UCSD-AML1 (cell line): ENCODE measurements around the gene LMBRD2.

Experiments
- DNase-seq: peaks from one replicate; lab custom pipeline; 2025; ENCODE audit not compliant: unreplicated experiment; lab: John Stamatoyannopoulos, UW

LMBRD2 gene

DNA sequence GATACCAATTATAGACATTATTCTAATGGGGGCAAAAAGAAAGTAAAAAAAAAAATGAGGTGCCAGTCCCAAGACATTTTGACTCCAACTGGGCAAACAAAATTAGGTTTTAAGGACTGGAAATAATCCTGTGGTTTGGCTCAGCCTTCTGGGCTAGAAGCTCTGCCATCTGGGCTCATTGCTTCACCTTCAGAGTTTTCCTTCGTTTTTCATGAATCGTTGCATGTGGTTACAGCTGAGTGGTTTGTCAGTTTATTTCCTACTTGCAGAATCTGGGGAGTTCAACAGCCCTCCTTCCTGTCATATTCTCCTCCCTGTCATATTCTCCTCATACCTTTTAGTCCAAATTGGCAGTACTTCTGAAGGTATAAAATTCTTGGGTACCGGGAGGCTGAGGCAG, 97.0 kb downstream of the LMBRD2 start:
- DNase-seq: no peak

DNA sequence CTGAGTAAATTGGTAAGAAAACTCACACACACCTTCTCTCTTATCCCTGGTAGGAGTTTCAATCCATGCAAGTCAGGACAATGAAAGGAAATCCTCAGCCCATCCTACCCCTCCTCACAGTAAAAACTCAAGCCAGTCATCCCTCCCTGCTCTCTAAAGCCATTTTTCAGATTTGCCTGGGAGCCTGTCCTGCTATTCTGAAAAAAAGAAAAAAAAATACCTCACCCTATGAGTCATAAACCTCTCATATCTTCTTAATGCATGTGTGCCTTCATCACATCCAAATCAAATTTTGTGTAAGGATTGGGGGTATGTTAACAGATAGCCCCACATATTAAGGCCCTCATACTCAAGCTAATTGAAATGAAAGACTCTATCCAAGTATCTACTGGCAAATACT, 99.1 kb downstream of the LMBRD2 start:
- no peak for DNase-seq

- no peak for DNase-seq
Measured at GRCh38 chr5:36049949-36050348, 101.7 kb downstream of the LMBRD2 start.
